A549 (cell line): Measurements from ENCODE around the gene XRCC5. TPM values are rescaled to one million over a fixed set of nuclear protein-coding genes. Genes with fewer than 3 reads are reported as not detected.

Source experiments
- ATAC-seq, 2 experiments: fragments of 200-7000 bp in 1 of 2; fragments of >200 bp in 1 of 2; cut with Nextera tagmentation in 1 of 2; cut with Tn5 transposase in 1 of 2; 3 replicates each; pipeline versions ENCODE4 v1.8.0 to v1.9.1; 2018 to 2020; ENCODE audit warnings: mild to moderate bottlenecking in 1 of 2, moderate library complexity in 1 of 2
- CTCF ChIA-PET: fragments of 300-600 bp; sonication (Branson Sonifier 250); formaldehyde crosslinking; extraction: SDS; loops from one replicate; lab custom pipeline; 2021; ENCODE audit warnings: antibody characterized with exemption, inconsistent platforms; lab: Yijun Ruan, JAX
- POLR2A ChIA-PET: fragments of 350-600 bp; formaldehyde crosslinking; extraction: SDS; loops from one replicate; lab custom pipeline; 2021; ENCODE audit warnings: antibody characterized with exemption, inconsistent platforms; lab: Yijun Ruan, JAX
- DNase-seq, 2 experiments: peaks; one replicate each; pipeline versions ENCODE4 v3.0.0 to v3.0.0-alpha.2; 2011 to 2016; ENCODE audit warnings: low read depth in 1 of 2, low spot score in 1 of 2
- FAIRE-seq: peaks from 2 replicates; lab custom pipeline; 2011; peaks lifted over from hg19 to GRCh38; lab: Jason Lieb, UNC
- H3K27ac ChIP-seq, 2 experiments: fragments of >200 bp; sonication (Bioruptor Twin); formaldehyde crosslinking; 3 replicates each; pipeline ENCODE4 v1.5.1; 2016 to 2017
- H3K4me1 ChIP-seq: fragments of >200 bp; sonication (Bioruptor Twin); formaldehyde crosslinking; 3 replicates; pipeline ENCODE4 v1.6.1; 2016
- H3K4me2 ChIP-seq: fragments of >200 bp; sonication (Bioruptor Twin); formaldehyde crosslinking; 3 replicates; pipeline ENCODE4 v1.6.1; 2016
- H3K4me3 ChIP-seq: fragments of >200 bp; sonication (Bioruptor Twin); formaldehyde crosslinking; 3 replicates; pipeline ENCODE4 v1.5.1; 2016
- H3K9me3 ChIP-seq: fragments of >200 bp; sonication (Bioruptor Twin); formaldehyde crosslinking; 3 replicates; pipeline ENCODE4 v1.6.1; 2016
- CBX2 ChIP-seq: fragments of 200-600 bp; sonication (generic); IDR thresholded peaks from 2 replicates; pipeline ENCODE4 v1.6.1; 2016; ENCODE audit warnings: low read depth, mild to moderate bottlenecking, borderline replicate concordance
- CEBPB ChIP-seq, 2 experiments: fragments of >200 bp in 1 of 2; sonication (Bioruptor Twin) in 1 of 2; formaldehyde crosslinking in 1 of 2; IDR thresholded peaks; 2 replicates each; pipeline ENCODE4 v1.6.1; 2012 to 2016
- CHD2 ChIP-seq: fragments of 150-350 bp; IDR thresholded peaks from 2 replicates; pipeline ENCODE4 v1.6.1; 2014; ENCODE audit warnings: low read length; ENCODE audit not compliant: partially characterized antibody
- E2F6 ChIP-seq: IDR thresholded peaks from 2 replicates; pipeline ENCODE4 v1.6.1; 2012; ENCODE audit warnings: low read depth, borderline replicate concordance
- EP300 ChIP-seq, 2 experiments: fragments of >200 bp; sonication (Bioruptor Twin); formaldehyde crosslinking; IDR thresholded peaks; 2 replicates in 1 of 2; 3 replicates in 1 of 2; pipeline ENCODE4 v1.6.1; 2016 to 2017
- FOXS1 ChIP-seq: fragments of 250-450 bp; sonication (Bioruptor Pico); IDR thresholded peaks from 2 replicates; pipeline ENCODE4 v1.5.0; 2020; ENCODE audit warnings: mild to moderate bottlenecking, moderate library complexity
- HDAC2 ChIP-seq: fragments of 200-600 bp; sonication (generic); IDR thresholded peaks from 2 replicates; pipeline ENCODE4 v1.6.1; 2016
- HEYL ChIP-seq: fragments of 250-450 bp; sonication (Bioruptor Pico); IDR thresholded peaks from 2 replicates; pipeline ENCODE4 v1.8.0; 2021; ENCODE audit warnings: mild to moderate bottlenecking, moderate library complexity
- HOXB13 ChIP-seq: fragments of 250-450 bp; sonication (Bioruptor Pico); IDR thresholded peaks from 2 replicates; pipeline ENCODE4 v1.5.0; 2020; ENCODE audit warnings: low read depth, mild to moderate bottlenecking, moderate library complexity
- JUNB ChIP-seq: fragments of >200 bp; sonication (Bioruptor Twin); formaldehyde crosslinking; IDR thresholded peaks from 2 replicates; pipeline ENCODE4 v1.6.1; 2016
- KDM1A ChIP-seq: fragments of 200-600 bp; sonication (generic); IDR thresholded peaks from 2 replicates; pipeline ENCODE4 v1.6.1; 2016; ENCODE audit warnings: low read depth, mild to moderate bottlenecking
- KDM5A ChIP-seq: fragments of 200-600 bp; sonication (generic); IDR thresholded peaks from 2 replicates; pipeline ENCODE4 v1.6.1; 2016; ENCODE audit warnings: antibody characterized with exemption, mild to moderate bottlenecking
- MAFK ChIP-seq: fragments of 450-650 bp; IDR thresholded peaks from 2 replicates; pipeline ENCODE4 v1.6.1; 2014; ENCODE audit not compliant: partially characterized antibody
- NPAS2 ChIP-seq: fragments of 250-450 bp; sonication (Bioruptor Pico); IDR thresholded peaks from 2 replicates; pipeline ENCODE4 v1.8.0; 2022; ENCODE audit warnings: mild to moderate bottlenecking, moderate library complexity, borderline replicate concordance
- NR3C1 ChIP-seq: fragments of >200 bp; sonication (Bioruptor Twin); formaldehyde crosslinking; IDR thresholded peaks from 3 replicates; pipeline ENCODE4 v1.6.1; 2017
- PHF8 ChIP-seq: fragments of 200-600 bp; sonication (generic); IDR thresholded peaks from 2 replicates; pipeline ENCODE4 v1.6.1; 2016; ENCODE audit warnings: low read depth, mild to moderate bottlenecking, antibody characterized with exemption, moderate library complexity, borderline replicate concordance
- RCOR1 ChIP-seq: fragments of 150-350 bp; IDR thresholded peaks from 2 replicates; pipeline ENCODE4 v1.6.1; 2014; ENCODE audit warnings: antibody characterized with exemption, low read length, low read depth
- RFX5 ChIP-seq: fragments of 450-650 bp; IDR thresholded peaks from 2 replicates; pipeline ENCODE4 v1.7.1; 2014; ENCODE audit warnings: antibody characterized with exemption, mild to moderate bottlenecking, moderate library complexity
- RNF2 ChIP-seq: fragments of 200-600 bp; sonication (generic); IDR thresholded peaks from 2 replicates; pipeline ENCODE4 v1.6.1; 2016; ENCODE audit warnings: low read depth, mild to moderate bottlenecking, antibody characterized with exemption, moderate library complexity, borderline replicate concordance
- SMC3 ChIP-seq: fragments of >200 bp; sonication (Bioruptor Twin); formaldehyde crosslinking; IDR thresholded peaks from 3 replicates; pipeline ENCODE4 v1.6.1; 2018; ENCODE audit warnings: inconsistent platforms
- TP53 ChIP-seq: fragments of 250-450 bp; sonication (Bioruptor Pico); IDR thresholded peaks from 2 replicates; pipeline ENCODE4 v1.5.0; 2021; ENCODE audit warnings: mild to moderate bottlenecking, moderate library complexity
- ZFP36 ChIP-seq: fragments of 450-650 bp; IDR thresholded peaks from 2 replicates; pipeline ENCODE4 v1.6.1; 2014; ENCODE audit warnings: borderline replicate concordance; ENCODE audit not compliant: partially characterized antibody
- WGBS: methylation state at CpG from one replicate; pipeline ENCODE4 v1.1.6; 2017; ENCODE audit errors: missing lambda C conversion rate; 5-methylcytosine and 5-hydroxymethylcytosine counted together
- polyA plus RNA-seq, 4 experiments: library from polyadenylated mRNA; depleted of rRNA in 3 of 4; stranded (reverse); fragments of >200 nt; fragmentation: RNase III in 1 of 4; extraction: RNeasy Plus Mini Kit Qiagen cat#74134 plus additional on column Dnase treatment in 1 of 4; gene quantifications; 2 replicates in 3 of 4; 3 replicates in 1 of 4; pipeline ENCODE4 v1.2.3, GENCODE V29; 2011 to 2017
- TF ChIP-seq, protein P1 (sequence below): fragments of >200 bp; sonication (Bioruptor Twin); formaldehyde crosslinking; IDR thresholded peaks from 3 replicates; pipeline ENCODE4 v1.6.1; 2016
- TF ChIP-seq, protein P2 (sequence below): fragments of 250-450 bp; sonication (Bioruptor Pico); IDR thresholded peaks from 2 replicates; pipeline ENCODE4 v1.5.0; 2020; ENCODE audit warnings: low read depth, mild to moderate bottlenecking, moderate library complexity
- TF ChIP-seq, protein P3 (sequence below): IDR thresholded peaks from 2 replicates; pipeline ENCODE4 v1.6.1; 2012
- TF ChIP-seq, protein P4 (sequence below): fragments of 450-650 bp; IDR thresholded peaks from 2 replicates; pipeline ENCODE4 v1.6.1; 2014; ENCODE audit warnings: antibody characterized with exemption
- TF ChIP-seq, protein P5 (sequence below): fragments of 250-450 bp; sonication (Bioruptor Pico); IDR thresholded peaks from 2 replicates; pipeline ENCODE4 v1.5.0; 2021; ENCODE audit warnings: mild to moderate bottlenecking, moderate library complexity, borderline replicate concordance

The XRCC5 gene
- polyA plus RNA-seq, 2 of the 4 experiments (the other 2 are of a cell fraction), result 217 to 430 TPM

GRCh38 chr2:216181953-216182461, 72.9 kb downstream of the XRCC5 start (continued):
- TF ChIP-seq CEBPB (IDR thresholded peaks at IDR 0.05), result no peak
- TF ChIP-seq EP300 (IDR thresholded peaks at IDR 0.05), result no peak

DNA sequence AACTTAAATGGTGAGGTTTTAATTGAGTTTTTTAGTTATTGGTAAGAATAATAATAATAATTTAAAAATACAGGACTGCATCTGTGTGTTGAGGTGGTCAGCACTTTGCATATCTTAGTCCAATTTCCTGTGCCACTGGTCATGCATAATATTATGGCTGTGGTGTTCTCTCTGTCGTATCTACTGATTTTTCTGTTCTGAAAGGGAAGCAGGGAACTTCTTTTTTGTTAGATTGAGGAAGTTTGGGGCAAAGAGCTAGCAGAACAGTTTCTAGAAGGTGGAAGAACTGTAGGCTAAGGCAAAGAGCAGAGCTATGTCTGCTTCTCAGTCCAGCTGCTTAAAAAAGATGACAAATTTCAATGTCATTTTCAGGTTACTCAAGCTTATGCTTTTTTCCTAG, 74.3 kb downstream of the XRCC5 start:
- DNase-seq (no peak), ATAC-seq (no peak), FAIRE-seq (no peak)
- Histone ChIP-seq H3K4me1 (peaks cover 6% of the 10 kb centered on the region; the same call in 2 of the 3 replicates), H3K4me3 (no peak overlapping the region), H3K9me3 (no peaks in the 10 kb centered on the region), H3K27ac (no peak overlapping the region), H3K4me2 (no peak overlapping the region)
- ChIA-PET CTCF (no interaction called here), POLR2A (no interaction called here)
- TF ChIP-seq RFX5 (no peak), HDAC2 (no peak), RCOR1 (no peak), JUNB (no peak), KDM5A (no peak), TP53 (CRISPR knock-in tag) (no peak), HEYL (CRISPR knock-in tag) (no peak), FOXS1 (CRISPR knock-in tag) (no peak)
- TF ChIP-seq, protein P1, sequence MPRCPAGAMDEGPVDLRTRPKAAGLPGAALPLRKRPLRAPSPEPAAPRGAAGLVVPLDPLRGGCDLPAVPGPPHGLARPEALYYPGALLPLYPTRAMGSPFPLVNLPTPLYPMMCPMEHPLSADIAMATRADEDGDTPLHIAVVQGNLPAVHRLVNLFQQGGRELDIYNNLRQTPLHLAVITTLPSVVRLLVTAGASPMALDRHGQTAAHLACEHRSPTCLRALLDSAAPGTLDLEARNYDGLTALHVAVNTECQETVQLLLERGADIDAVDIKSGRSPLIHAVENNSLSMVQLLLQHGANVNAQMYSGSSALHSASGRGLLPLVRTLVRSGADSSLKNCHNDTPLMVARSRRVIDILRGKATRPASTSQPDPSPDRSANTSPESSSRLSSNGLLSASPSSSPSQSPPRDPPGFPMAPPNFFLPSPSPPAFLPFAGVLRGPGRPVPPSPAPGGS, result no peak
- TF ChIP-seq, protein P2, sequence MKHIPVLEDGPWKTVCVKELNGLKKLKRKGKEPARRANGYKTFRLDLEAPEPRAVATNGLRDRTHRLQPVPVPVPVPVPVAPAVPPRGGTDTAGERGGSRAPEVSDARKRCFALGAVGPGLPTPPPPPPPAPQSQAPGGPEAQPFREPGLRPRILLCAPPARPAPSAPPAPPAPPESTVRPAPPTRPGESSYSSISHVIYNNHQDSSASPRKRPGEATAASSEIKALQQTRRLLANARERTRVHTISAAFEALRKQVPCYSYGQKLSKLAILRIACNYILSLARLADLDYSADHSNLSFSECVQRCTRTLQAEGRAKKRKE, result no peak
- TF ChIP-seq, protein P3, sequence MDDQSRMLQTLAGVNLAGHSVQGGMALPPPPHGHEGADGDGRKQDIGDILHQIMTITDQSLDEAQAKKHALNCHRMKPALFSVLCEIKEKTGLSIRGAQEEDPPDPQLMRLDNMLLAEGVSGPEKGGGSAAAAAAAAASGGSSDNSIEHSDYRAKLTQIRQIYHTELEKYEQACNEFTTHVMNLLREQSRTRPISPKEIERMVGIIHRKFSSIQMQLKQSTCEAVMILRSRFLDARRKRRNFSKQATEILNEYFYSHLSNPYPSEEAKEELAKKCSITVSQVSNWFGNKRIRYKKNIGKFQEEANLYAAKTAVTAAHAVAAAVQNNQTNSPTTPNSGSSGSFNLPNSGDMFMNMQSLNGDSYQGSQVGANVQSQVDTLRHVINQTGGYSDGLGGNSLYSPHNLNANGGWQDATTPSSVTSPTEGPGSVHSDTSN, result no peak
- 78% methylated on average over 1 of the region's 1 CpG for WGBS

DNA sequence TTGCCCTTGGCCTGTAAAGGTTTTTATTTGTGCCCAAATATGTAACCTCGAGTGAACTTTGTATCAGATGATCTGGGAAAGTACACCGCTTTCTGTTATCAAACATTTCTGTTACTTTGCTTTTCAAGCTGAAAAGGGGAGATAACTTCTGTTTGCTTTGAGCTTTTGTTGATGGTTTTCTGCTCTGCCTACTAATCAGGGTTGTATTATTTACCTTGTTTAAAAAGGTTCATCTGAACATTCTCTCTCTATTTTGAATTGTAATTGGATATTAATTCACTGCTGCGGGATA, 79.4 kb downstream of the XRCC5 start:
- TF ChIP-seq FOXS1 (CRISPR knock-in tag) (no peak), JUNB (no peak), RNF2 (no peak), E2F6 (no peak), RCOR1 (no peak), SMC3 (no peak), PHF8 (no peak), MAFK (no peak), KDM1A (no peak), NPAS2 (CRISPR knock-in tag) (no peak), HOXB13 (CRISPR knock-in tag) (no peak), ZFP36 (no peak), CBX2 (no peak), CHD2 (no peak), NR3C1 (no peak)
- TF ChIP-seq, protein P4, sequence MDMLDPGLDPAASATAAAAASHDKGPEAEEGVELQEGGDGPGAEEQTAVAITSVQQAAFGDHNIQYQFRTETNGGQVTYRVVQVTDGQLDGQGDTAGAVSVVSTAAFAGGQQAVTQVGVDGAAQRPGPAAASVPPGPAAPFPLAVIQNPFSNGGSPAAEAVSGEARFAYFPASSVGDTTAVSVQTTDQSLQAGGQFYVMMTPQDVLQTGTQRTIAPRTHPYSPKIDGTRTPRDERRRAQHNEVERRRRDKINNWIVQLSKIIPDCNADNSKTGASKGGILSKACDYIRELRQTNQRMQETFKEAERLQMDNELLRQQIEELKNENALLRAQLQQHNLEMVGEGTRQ, result no peak
- TF ChIP-seq, protein P5, sequence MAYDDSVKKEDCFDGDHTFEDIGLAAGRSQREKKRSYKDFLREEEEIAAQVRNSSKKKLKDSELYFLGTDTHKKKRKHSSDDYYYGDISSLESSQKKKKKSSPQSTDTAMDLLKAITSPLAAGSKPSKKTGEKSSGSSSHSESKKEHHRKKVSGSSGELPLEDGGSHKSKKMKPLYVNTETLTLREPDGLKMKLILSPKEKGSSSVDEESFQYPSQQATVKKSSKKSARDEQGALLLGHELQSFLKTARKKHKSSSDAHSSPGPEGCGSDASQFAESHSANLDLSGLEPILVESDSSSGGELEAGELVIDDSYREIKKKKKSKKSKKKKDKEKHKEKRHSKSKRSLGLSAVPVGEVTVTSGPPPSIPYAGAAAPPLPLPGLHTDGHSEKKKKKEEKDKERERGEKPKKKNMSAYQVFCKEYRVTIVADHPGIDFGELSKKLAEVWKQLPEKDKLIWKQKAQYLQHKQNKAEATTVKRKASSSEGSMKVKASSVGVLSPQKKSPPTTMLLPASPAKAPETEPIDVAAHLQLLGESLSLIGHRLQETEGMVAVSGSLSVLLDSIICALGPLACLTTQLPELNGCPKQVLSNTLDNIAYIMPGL (CRISPR knock-in tag), result no peak
- ATAC-seq, result no peak
- H3K4me2 ChIP-seq, result no peak overlapping the region
- H3K4me3 ChIP-seq, result no peak overlapping the region
- FAIRE-seq, result no peak
- ChIA-PET CTCF (no interaction called here), POLR2A (no interaction called here)
- no peak for DNase-seq
- H3K4me1 ChIP-seq, result peaks cover 12% of the 10 kb centered on the region; the same call in 2 of the 3 replicates
- 78% methylated on average over 3 of the region's 3 CpGs for WGBS
- H3K9me3 ChIP-seq, result no peaks in the 10 kb centered on the region
- no peak overlapping the region for H3K27ac ChIP-seq
